GM23338 (cell line): Measurements from ENCODE around the gene FGFR3.

Source experiments
- CTCF ChIP-seq, 2 experiments: fragments of 200-600 bp in 1 of 2; sonication (generic) in 1 of 2; conservative IDR thresholded peaks; 2 replicates each; pipeline versions ENCODE4 v1.5.1 to v1.6.1; 2016 to 2017; ENCODE audit warnings: antibody characterized with exemption in 2 of 2, low read depth in 2 of 2, mild to moderate bottlenecking in 2 of 2, moderate library complexity in 1 of 2
- EZH2 ChIP-seq: fragments of 200-600 bp; sonication (generic); IDR thresholded peaks from one replicate; pipeline ENCODE4 v1.8.0; 2017; ENCODE audit warnings: antibody characterized with exemption, mild to moderate bottlenecking, low read depth; ENCODE audit not compliant: unreplicated experiment

- no peak for TF ChIP-seq CTCF (conservative IDR thresholded peaks at IDR 0.05; ENCODE audit: low read depth in 2 of 2)
- no peak for TF ChIP-seq EZH2
Measured at GRCh38 chr4:1750381-1751154, 42.5 kb upstream of the FGFR3 start.
